Transverse colon (tissue), 3 donors: ENCODE results near the gene TMEM63B.

Experiments used
- CTCF ChIP-seq, 5 experiments: fragments of 200-600 bp in 3 of 5; fragments of 450-650 bp in 2 of 5; sonication (generic) in 3 of 5; IDR thresholded peaks; 1 replicate in 2 of 5; 2 replicates in 3 of 5; pipeline ENCODE4 v1.5.1; 2016 to 2017; ENCODE audit warnings: antibody characterized with exemption in 5 of 5, inconsistent platforms in 3 of 5, mild to moderate bottlenecking in 2 of 5, moderate library complexity in 1 of 5
- EP300 ChIP-seq: sonication (generic); formaldehyde crosslinking; IDR thresholded peaks from one replicate; pipeline ENCODE4 v1.6.1; 2017; ENCODE audit warnings: antibody characterized with exemption, low read depth
- POLR2A ChIP-seq: fragments of 450-650 bp; IDR thresholded peaks from one replicate; pipeline ENCODE4 v1.6.1; 2016; ENCODE audit warnings: antibody characterized with exemption, mild to moderate bottlenecking, moderate library complexity

GRCh38 chr6:44115866-44116265 is 11.5 kb upstream of the TMEM63B start:
- TF ChIP-seq CTCF (IDR thresholded peaks at IDR 0.05): no peak
- no peak for TF ChIP-seq EP300
- TF ChIP-seq POLR2A: no peak
